ENCODE results near the gene HOXA13. TPM values are rescaled to one million over a fixed set of nuclear protein-coding genes. Genes with fewer than 3 reads are reported as not detected.

HOXA13 gene
- polyA plus RNA-seq, 1 donor (not counting 4 experiments of a cell fraction or from before 2014, with no cell fraction given): not detected

DNA sequence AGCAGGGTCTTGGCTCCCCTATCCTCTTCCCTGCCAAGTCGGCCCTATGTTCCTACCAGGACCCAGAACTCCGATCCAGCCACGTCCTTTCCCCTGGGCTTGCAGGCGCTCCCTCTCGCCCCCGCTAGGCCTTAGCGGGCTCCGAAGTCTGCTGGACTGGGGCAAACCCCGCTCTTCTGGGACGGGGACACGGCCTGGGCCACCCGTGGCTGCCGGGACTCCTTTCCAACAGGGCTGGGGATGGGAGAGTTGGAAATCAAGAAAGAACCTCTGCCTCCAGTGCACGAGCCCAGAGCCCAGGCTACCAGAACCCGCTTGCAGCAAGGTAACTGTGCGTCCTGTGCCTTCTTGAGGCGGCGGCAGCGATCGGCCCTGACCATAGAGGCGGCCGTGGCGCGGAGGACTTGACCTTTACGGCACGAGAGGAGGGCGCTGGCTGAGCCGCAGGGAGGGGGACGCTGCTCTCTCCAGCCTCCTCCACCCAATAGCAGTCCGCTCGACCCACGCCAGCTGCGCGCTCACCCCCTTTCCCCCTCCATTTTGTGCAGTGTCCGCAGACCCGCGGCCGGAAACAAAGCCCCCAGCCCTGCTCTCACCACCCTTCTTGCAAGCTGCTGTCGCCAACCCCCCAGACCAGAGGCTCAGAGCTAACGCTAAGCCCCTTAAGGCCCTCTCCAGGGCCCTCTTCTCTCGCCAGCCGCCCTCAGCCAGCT, 7.9 kb downstream of the HOXA13 start:
- dilution Hi-C loops (cut with MboI; ENCODE audit: extremely low pct_ligation_motif_present, low sequenced_read_pairs): no loop called here
- DNase-seq (ENCODE audit: low read depth, low spot score) (no peak), FAIRE-seq (no peak)
- H2AFZ ChIP-seq (ENCODE audit: control insufficient read depth, low read length): no peak overlapping the region
- peaks cover 6% of the 10 kb centered on the region for H3K4me1 ChIP-seq (ENCODE audit: control insufficient read depth, extremely low read depth, insufficient read depth, low read length)
- H3K9me1 ChIP-seq (ENCODE audit: control insufficient read depth, extremely low read depth, insufficient read depth, low read length): no peaks in the 10 kb centered on the region
- no peak overlapping the region for H3K9ac ChIP-seq (ENCODE audit: control insufficient read depth, extremely low read depth, insufficient read depth, low read length)
- H3K36me3 ChIP-seq (ENCODE audit: control insufficient read depth in 2 of 2, extremely low read depth in 1 of 2, insufficient read depth in 2 of 2, low read length in 2 of 2): no peaks in the 10 kb centered on the region
- no peak overlapping the region for H3K27ac ChIP-seq (ENCODE audit: control insufficient read depth, insufficient read depth, low read length)
- H3K27me3 ChIP-seq (ENCODE audit: control insufficient read depth, extremely low read depth, insufficient read depth, low read length): peaks cover 94% of the 10 kb centered on the region
- H3K4me3 ChIP-seq (ENCODE audit: control insufficient read depth in 2 of 3, extremely low read depth in 1 of 3, insufficient read depth in 2 of 3, low read depth in 1 of 3, low read length in 3 of 3): no peak overlapping the region
- no peaks in the 10 kb centered on the region for H4K20me1 ChIP-seq (ENCODE audit: control insufficient read depth, extremely low read depth, insufficient read depth, low read length)
- H3K4me2 ChIP-seq (ENCODE audit: control insufficient read depth, extremely low read depth, insufficient read depth, low read depth, low read length): peak overlapping the region; percentile 79
- H3K9me3 ChIP-seq (ENCODE audit: control insufficient read depth, low read depth, low read length): no peaks in the 10 kb centered on the region
- TF ChIP-seq EZH2 (IDR thresholded peaks at IDR 0.05; ENCODE audit: low read length): no peak
- TF ChIP-seq, protein P1, sequence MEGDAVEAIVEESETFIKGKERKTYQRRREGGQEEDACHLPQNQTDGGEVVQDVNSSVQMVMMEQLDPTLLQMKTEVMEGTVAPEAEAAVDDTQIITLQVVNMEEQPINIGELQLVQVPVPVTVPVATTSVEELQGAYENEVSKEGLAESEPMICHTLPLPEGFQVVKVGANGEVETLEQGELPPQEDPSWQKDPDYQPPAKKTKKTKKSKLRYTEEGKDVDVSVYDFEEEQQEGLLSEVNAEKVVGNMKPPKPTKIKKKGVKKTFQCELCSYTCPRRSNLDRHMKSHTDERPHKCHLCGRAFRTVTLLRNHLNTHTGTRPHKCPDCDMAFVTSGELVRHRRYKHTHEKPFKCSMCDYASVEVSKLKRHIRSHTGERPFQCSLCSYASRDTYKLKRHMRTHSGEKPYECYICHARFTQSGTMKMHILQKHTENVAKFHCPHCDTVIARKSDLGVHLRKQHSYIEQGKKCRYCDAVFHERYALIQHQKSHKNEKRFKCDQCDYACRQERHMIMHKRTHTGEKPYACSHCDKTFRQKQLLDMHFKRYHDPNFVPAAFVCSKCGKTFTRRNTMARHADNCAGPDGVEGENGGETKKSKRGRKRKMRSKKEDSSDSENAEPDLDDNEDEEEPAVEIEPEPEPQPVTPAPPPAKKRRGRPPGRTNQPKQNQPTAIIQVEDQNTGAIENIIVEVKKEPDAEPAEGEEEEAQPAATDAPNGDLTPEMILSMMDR (optimal IDR thresholded peaks at IDR 0.05 in 1 of 3, IDR thresholded peaks at IDR 0.05 in 1 of 3, conservative IDR thresholded peaks at IDR 0.05 in 1 of 3; ENCODE audit: extremely low read depth in 1 of 3, insufficient read depth in 2 of 3, low read length in 3 of 3): no peak
- H3K79me2 ChIP-seq (ENCODE audit: control insufficient read depth, insufficient read depth, low read length): no peaks in the 10 kb centered on the region

DNA sequence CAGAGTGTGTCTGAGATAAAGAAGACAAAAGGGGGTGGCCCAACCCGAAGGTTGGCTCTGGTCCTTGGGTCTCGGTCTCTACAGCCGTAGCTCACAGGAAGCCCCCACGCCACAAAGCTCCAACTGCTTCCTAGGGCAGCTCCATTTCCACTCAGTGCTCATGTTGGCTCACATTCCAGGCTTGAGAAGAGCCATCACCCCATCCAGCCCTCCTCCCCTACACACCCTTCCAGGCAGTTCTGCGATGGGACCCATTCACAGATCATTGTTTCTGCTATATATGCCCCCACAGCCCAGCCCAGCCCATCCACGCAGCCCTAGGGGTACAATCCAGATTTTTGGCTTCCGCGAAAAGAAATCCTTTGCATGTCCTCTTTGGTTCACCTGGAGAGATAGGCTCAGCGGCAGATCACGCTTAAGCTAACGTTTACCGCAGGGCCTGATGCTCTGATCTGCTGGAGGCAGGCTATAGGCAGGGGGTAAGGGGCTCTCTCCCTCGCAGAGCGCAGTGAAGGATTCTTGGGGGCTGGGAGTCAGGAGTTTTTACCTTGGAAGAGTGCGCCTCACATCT, 8.6 kb downstream of the HOXA13 start:
- H4K20me1 ChIP-seq (ENCODE audit: control insufficient read depth, extremely low read depth, insufficient read depth, low read length): no peaks in the 10 kb centered on the region
- H3K9me3 ChIP-seq (ENCODE audit: control insufficient read depth, low read depth, low read length): no peaks in the 10 kb centered on the region
- no peaks in the 10 kb centered on the region for H3K36me3 ChIP-seq (ENCODE audit: control insufficient read depth in 2 of 2, extremely low read depth in 1 of 2, insufficient read depth in 2 of 2, low read length in 2 of 2)
- DNase-seq (ENCODE audit: low read depth, low spot score) (no peak), FAIRE-seq (no peak)
- H3K9me1 ChIP-seq (ENCODE audit: control insufficient read depth, extremely low read depth, insufficient read depth, low read length): no peaks in the 10 kb centered on the region
- H3K9ac ChIP-seq (ENCODE audit: control insufficient read depth, extremely low read depth, insufficient read depth, low read length): no peak overlapping the region
- dilution Hi-C loops (cut with MboI; ENCODE audit: extremely low pct_ligation_motif_present, low sequenced_read_pairs): no loop called here
- TF ChIP-seq, protein P1 (optimal IDR thresholded peaks at IDR 0.05 in 1 of 3, IDR thresholded peaks at IDR 0.05 in 1 of 3, conservative IDR thresholded peaks at IDR 0.05 in 1 of 3; ENCODE audit: extremely low read depth in 1 of 3, insufficient read depth in 2 of 3, low read length in 3 of 3): no peak
- TF ChIP-seq EZH2 (IDR thresholded peaks at IDR 0.05; ENCODE audit: low read length): no peak
- no peak overlapping the region for H2AFZ ChIP-seq (ENCODE audit: control insufficient read depth, low read length)
- H3K4me1 ChIP-seq (ENCODE audit: control insufficient read depth, extremely low read depth, insufficient read depth, low read length): peaks cover 6% of the 10 kb centered on the region
- no peak overlapping the region for H3K4me2 ChIP-seq (ENCODE audit: control insufficient read depth, extremely low read depth, insufficient read depth, low read depth, low read length)
- H3K27me3 ChIP-seq (ENCODE audit: control insufficient read depth, extremely low read depth, insufficient read depth, low read length): peaks cover 94% of the 10 kb centered on the region
- H3K79me2 ChIP-seq (ENCODE audit: control insufficient read depth, insufficient read depth, low read length): no peaks in the 10 kb centered on the region
- H3K27ac ChIP-seq (ENCODE audit: control insufficient read depth, insufficient read depth, low read length): no peak overlapping the region
- no peak overlapping the region for H3K4me3 ChIP-seq (ENCODE audit: control insufficient read depth in 2 of 3, extremely low read depth in 1 of 3, insufficient read depth in 2 of 3, low read depth in 1 of 3, low read length in 3 of 3)

Measured in keratinocyte (primary cell).